ENCODE data around the gene SP140L.
"Not testable (repeated sequence)": the region's sequence is repeated elsewhere in the genome, so short reads cannot be mapped to it uniquely, and the experiment has no call there.

Gene SP140L

GRCh38 chr2:230310792-230311191, 16.2 kb upstream of the SP140L start:
- H3K9me3 ChIP-seq (ENCODE audit: insufficient read depth, low read depth, low read length); H3K36me3 ChIP-seq (ENCODE audit: insufficient read depth, low read depth, low read length); H3K4me1 ChIP-seq (ENCODE audit: insufficient read depth, low read length); H3K4me3 ChIP-seq (ENCODE audit: low read length); H3K9ac ChIP-seq (ENCODE audit: low read depth, low read length); H3K27ac ChIP-seq (ENCODE audit: low read length); H3K27me3 ChIP-seq (ENCODE audit: insufficient read depth, low read length): not testable (repeated sequence)

GRCh38 chr2:230311634-230312033, 15.4 kb upstream of the SP140L start:
- H3K4me3 ChIP-seq (ENCODE audit: low read length); H3K27ac ChIP-seq (ENCODE audit: low read length); H3K9ac ChIP-seq (ENCODE audit: low read depth, low read length); H3K36me3 ChIP-seq (ENCODE audit: insufficient read depth, low read depth, low read length); H3K4me1 ChIP-seq (ENCODE audit: insufficient read depth, low read length); H3K27me3 ChIP-seq (ENCODE audit: insufficient read depth, low read length); H3K9me3 ChIP-seq (ENCODE audit: insufficient read depth, low read depth, low read length): not testable (repeated sequence)

- no peak overlapping the region for H3K27ac ChIP-seq (ENCODE audit: low read length)
- H3K27me3 ChIP-seq (ENCODE audit: insufficient read depth, low read length), result no peaks in the 10 kb centered on the region
- no peak overlapping the region for H3K9ac ChIP-seq (ENCODE audit: low read depth, low read length)
- no peak overlapping the region for H3K4me3 ChIP-seq (ENCODE audit: low read length)
- no peaks in the 10 kb centered on the region for H3K36me3 ChIP-seq (ENCODE audit: insufficient read depth, low read depth, low read length)
- H3K9me3 ChIP-seq (ENCODE audit: insufficient read depth, low read depth, low read length), result no peaks in the 10 kb centered on the region
- peaks cover 10% of the 10 kb centered on the region; the same call in 1 of the 2 replicates for H3K4me1 ChIP-seq (ENCODE audit: insufficient read depth, low read length)
Measured at GRCh38 chr2:230312638-230313037, 14.4 kb upstream of the SP140L start.

GRCh38 chr2:230317366-230317765, 9.6 kb upstream of the SP140L start:
- H3K36me3 ChIP-seq (ENCODE audit: insufficient read depth, low read depth, low read length), result no peaks in the 10 kb centered on the region
- no peak overlapping the region for H3K4me3 ChIP-seq (ENCODE audit: low read length)
- H3K27me3 ChIP-seq (ENCODE audit: insufficient read depth, low read length), result no peaks in the 10 kb centered on the region
- no peak overlapping the region for H3K9ac ChIP-seq (ENCODE audit: low read depth, low read length)
- no peak overlapping the region for H3K27ac ChIP-seq (ENCODE audit: low read length)
- H3K9me3 ChIP-seq (ENCODE audit: insufficient read depth, low read depth, low read length), result 0 out of 2 replicates have a peak, but pooled peaks cover 2% of the 10 kb centered on the region
- H3K4me1 ChIP-seq (ENCODE audit: insufficient read depth, low read length), result peaks cover 2% of the 10 kb centered on the region; the same call in 1 of the 2 replicates

- Histone ChIP-seq H3K4me3 (ENCODE audit: low read length) (no peak overlapping the region), H3K27ac (ENCODE audit: low read length) (no peak overlapping the region), H3K36me3 (ENCODE audit: insufficient read depth, low read depth, low read length) (no peaks in the 10 kb centered on the region), H3K4me1 (ENCODE audit: insufficient read depth, low read length) (no peaks in the 10 kb centered on the region), H3K9me3 (ENCODE audit: insufficient read depth, low read depth, low read length) (peaks cover 10% of the 10 kb centered on the region; the same call in 1 of the 2 replicates), H3K27me3 (ENCODE audit: insufficient read depth, low read length) (no peaks in the 10 kb centered on the region), H3K9ac (ENCODE audit: low read depth, low read length) (no peak overlapping the region)
Measured at GRCh38 chr2:230318190-230319121, 8.5 kb upstream of the SP140L start.

- no peak overlapping the region for H3K9ac ChIP-seq (ENCODE audit: low read depth, low read length)
- no peaks in the 10 kb centered on the region for H3K36me3 ChIP-seq (ENCODE audit: insufficient read depth, low read depth, low read length)
- H3K27ac ChIP-seq (ENCODE audit: low read length), result no peak overlapping the region
- no peaks in the 10 kb centered on the region for H3K27me3 ChIP-seq (ENCODE audit: insufficient read depth, low read length)
- H3K4me1 ChIP-seq (ENCODE audit: insufficient read depth, low read length), result no peaks in the 10 kb centered on the region
- no peak overlapping the region for H3K4me3 ChIP-seq (ENCODE audit: low read length)
- H3K9me3 ChIP-seq (ENCODE audit: insufficient read depth, low read depth, low read length), result peaks cover 10% of the 10 kb centered on the region; the same call in 1 of the 2 replicates
Measured at GRCh38 chr2:230319211-230319862, 7.7 kb upstream of the SP140L start.

- no peaks in the 10 kb centered on the region for H3K36me3 ChIP-seq (ENCODE audit: insufficient read depth, low read depth, low read length)
- H3K27ac ChIP-seq (ENCODE audit: low read length), result no peak overlapping the region
- H3K4me1 ChIP-seq (ENCODE audit: insufficient read depth, low read length), result no peaks in the 10 kb centered on the region; the same call in 1 of the 2 replicates
- no peaks in the 10 kb centered on the region for H3K27me3 ChIP-seq (ENCODE audit: insufficient read depth, low read length)
- no peak overlapping the region for H3K9ac ChIP-seq (ENCODE audit: low read depth, low read length)
- H3K4me3 ChIP-seq (ENCODE audit: low read length), result no peak overlapping the region
- H3K9me3 ChIP-seq (ENCODE audit: insufficient read depth, low read depth, low read length), result peaks cover 10% of the 10 kb centered on the region; the same call in 1 of the 2 replicates
Measured at GRCh38 chr2:230321031-230321430, 6.0 kb upstream of the SP140L start.

- Histone ChIP-seq H3K4me3 (ENCODE audit: low read length) (no peak overlapping the region), H3K9ac (ENCODE audit: low read depth, low read length) (no peak overlapping the region), H3K27me3 (ENCODE audit: insufficient read depth, low read length) (no peaks in the 10 kb centered on the region), H3K27ac (ENCODE audit: low read length) (no peak overlapping the region), H3K4me1 (ENCODE audit: insufficient read depth, low read length) (no peaks in the 10 kb centered on the region; the same call in 1 of the 2 replicates), H3K9me3 (ENCODE audit: insufficient read depth, low read depth, low read length) (peaks cover 10% of the 10 kb centered on the region; the same call in 1 of the 2 replicates), H3K36me3 (ENCODE audit: insufficient read depth, low read depth, low read length) (no peaks in the 10 kb centered on the region)
Measured at GRCh38 chr2:230322561-230323384, 4.2 kb upstream of the SP140L start.

GRCh38 chr2:230323385-230324106, 3.4 kb upstream of the SP140L start:
- Histone ChIP-seq H3K4me3 (ENCODE audit: low read length) (no peak overlapping the region), H3K9me3 (ENCODE audit: insufficient read depth, low read depth, low read length) (peaks cover 10% of the 10 kb centered on the region; the same call in 1 of the 2 replicates), H3K27ac (ENCODE audit: low read length) (no peak overlapping the region), H3K9ac (ENCODE audit: low read depth, low read length) (no peak overlapping the region), H3K27me3 (ENCODE audit: insufficient read depth, low read length) (no peaks in the 10 kb centered on the region), H3K4me1 (ENCODE audit: insufficient read depth, low read length) (no peaks in the 10 kb centered on the region; the same call in 1 of the 2 replicates), H3K36me3 (ENCODE audit: insufficient read depth, low read depth, low read length) (no peaks in the 10 kb centered on the region)

GRCh38 chr2:230324503-230324902, 2.5 kb upstream of the SP140L start:
- Histone ChIP-seq H3K27me3 (ENCODE audit: insufficient read depth, low read length) (no peaks in the 10 kb centered on the region), H3K27ac (ENCODE audit: low read length) (no peak overlapping the region), H3K36me3 (ENCODE audit: insufficient read depth, low read depth, low read length) (no peaks in the 10 kb centered on the region), H3K9me3 (ENCODE audit: insufficient read depth, low read depth, low read length) (peaks cover 10% of the 10 kb centered on the region; the same call in 1 of the 2 replicates), H3K4me1 (ENCODE audit: insufficient read depth, low read length) (no peaks in the 10 kb centered on the region; the same call in 1 of the 2 replicates), H3K4me3 (ENCODE audit: low read length) (no peak overlapping the region), H3K9ac (ENCODE audit: low read depth, low read length) (no peak overlapping the region)

All from iPS-20b (cell line).